ENCODE data around the gene TEX48. TPM values are rescaled to one million over a fixed set of nuclear protein-coding genes. Genes with fewer than 3 reads are reported as not detected.

Gene TEX48
- total and polyA plus RNA-seq, 2 experiments from 2014 or later: not detected

- TF ChIP-seq ZNF462 (CRISPR knock-in tag; IDR thresholded peaks at IDR 0.05) (no peak), NANOG (IDR thresholded peaks at IDR 0.05; ENCODE audit: borderline replicate concordance) (no peak)
- TF ChIP-seq, protein P1, sequence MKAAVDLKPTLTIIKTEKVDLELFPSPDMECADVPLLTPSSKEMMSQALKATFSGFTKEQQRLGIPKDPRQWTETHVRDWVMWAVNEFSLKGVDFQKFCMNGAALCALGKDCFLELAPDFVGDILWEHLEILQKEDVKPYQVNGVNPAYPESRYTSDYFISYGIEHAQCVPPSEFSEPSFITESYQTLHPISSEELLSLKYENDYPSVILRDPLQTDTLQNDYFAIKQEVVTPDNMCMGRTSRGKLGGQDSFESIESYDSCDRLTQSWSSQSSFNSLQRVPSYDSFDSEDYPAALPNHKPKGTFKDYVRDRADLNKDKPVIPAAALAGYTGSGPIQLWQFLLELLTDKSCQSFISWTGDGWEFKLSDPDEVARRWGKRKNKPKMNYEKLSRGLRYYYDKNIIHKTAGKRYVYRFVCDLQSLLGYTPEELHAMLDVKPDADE (IDR thresholded peaks at IDR 0.05): no peak
Measured at GRCh38 chr9:114656301-114656700, 25.7 kb downstream of the TEX48 start (continued).

DNA sequence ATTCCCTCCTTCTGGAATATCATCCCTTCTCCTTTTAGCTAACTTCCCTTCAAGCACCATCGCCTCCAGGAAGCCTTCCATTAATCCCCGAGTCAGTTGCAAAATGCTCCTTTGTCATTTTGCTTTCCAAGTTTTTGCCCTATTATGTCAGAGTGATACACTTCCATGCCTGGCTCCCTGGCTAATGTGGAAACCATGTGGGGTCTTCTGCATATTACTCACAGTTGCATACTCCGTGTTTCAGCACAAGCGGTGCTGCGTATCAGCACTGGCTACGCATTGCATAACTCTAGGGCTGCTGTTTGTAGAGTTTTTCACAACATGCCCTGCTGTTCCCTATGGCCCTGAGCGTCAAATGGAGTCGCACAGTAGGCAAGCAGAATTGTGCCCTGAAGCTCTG is 26.3 kb downstream of the TEX48 start:
- DNase-seq (ENCODE audit: low spot score) (no peak), ATAC-seq (no peak)
- Mint-ChIP-seq H3K27ac (no peak overlapping the region), H3K36me3 (ENCODE audit: low read depth) (no peaks in the 10 kb centered on the region; the same call in 2 of the 3 replicates), H3K27me3 (ENCODE audit: insufficient read depth, low read depth, poor library complexity) (peaks cover 4% of the 10 kb centered on the region), H3K4me3 (no peak overlapping the region), H3K9me3 (no peaks in the 10 kb centered on the region), H3K4me1 (peaks cover 12% of the 10 kb centered on the region)
- H3K4me1 ChIP-seq (ENCODE audit: insufficient read depth): peaks cover 4% of the 10 kb centered on the region; the same call in 1 of the 2 replicates
- H3F3A ChIP-seq (replicated peaks; ENCODE audit: low read depth): no peaks in the 10 kb centered on the region
- H3K27me3 ChIP-seq (ENCODE audit: insufficient read depth): no peaks in the 10 kb centered on the region
- no peaks in the 10 kb centered on the region for H3K79me2 ChIP-seq (replicated peaks; ENCODE audit: insufficient read depth)
- H3K4me3 ChIP-seq: no peak overlapping the region
- no peak overlapping the region for H2AFZ ChIP-seq
- no peak overlapping the region for H3K4me2 ChIP-seq
- no peaks in the 10 kb centered on the region for H3K36me3 ChIP-seq (ENCODE audit: insufficient read depth)
- no peaks in the 10 kb centered on the region; the same call in 1 of the 2 replicates for H4K20me1 ChIP-seq (replicated peaks; ENCODE audit: insufficient read depth)
- no peak overlapping the region for H3K27ac ChIP-seq (ENCODE audit: low read depth)
- TF ChIP-seq CREB1 (CRISPR knock-in tag; IDR thresholded peaks at IDR 0.05; ENCODE audit: low read depth) (no peak), CTCF (conservative IDR thresholded peaks at IDR 0.05; ENCODE audit: low read depth in 2 of 2) (no peak), EZH2phosphoT487 (IDR thresholded peaks at IDR 0.05; ENCODE audit: unreplicated experiment) (no peak), JUNB (IDR thresholded peaks at IDR 0.05; ENCODE audit: unreplicated experiment) (no peak), POLR2AphosphoS5 (IDR thresholded peaks at IDR 0.05; ENCODE audit: low read depth) (no peak), EZH2 (IDR thresholded peaks at IDR 0.05; ENCODE audit: low read depth, unreplicated experiment) (no peak), ZNF114 (CRISPR knock-in tag; IDR thresholded peaks at IDR 0.05) (no peak), NANOG (IDR thresholded peaks at IDR 0.05; ENCODE audit: borderline replicate concordance) (no peak)
- TF ChIP-seq, protein P1 (IDR thresholded peaks at IDR 0.05): no peak
- TF ChIP-seq, protein P2, sequence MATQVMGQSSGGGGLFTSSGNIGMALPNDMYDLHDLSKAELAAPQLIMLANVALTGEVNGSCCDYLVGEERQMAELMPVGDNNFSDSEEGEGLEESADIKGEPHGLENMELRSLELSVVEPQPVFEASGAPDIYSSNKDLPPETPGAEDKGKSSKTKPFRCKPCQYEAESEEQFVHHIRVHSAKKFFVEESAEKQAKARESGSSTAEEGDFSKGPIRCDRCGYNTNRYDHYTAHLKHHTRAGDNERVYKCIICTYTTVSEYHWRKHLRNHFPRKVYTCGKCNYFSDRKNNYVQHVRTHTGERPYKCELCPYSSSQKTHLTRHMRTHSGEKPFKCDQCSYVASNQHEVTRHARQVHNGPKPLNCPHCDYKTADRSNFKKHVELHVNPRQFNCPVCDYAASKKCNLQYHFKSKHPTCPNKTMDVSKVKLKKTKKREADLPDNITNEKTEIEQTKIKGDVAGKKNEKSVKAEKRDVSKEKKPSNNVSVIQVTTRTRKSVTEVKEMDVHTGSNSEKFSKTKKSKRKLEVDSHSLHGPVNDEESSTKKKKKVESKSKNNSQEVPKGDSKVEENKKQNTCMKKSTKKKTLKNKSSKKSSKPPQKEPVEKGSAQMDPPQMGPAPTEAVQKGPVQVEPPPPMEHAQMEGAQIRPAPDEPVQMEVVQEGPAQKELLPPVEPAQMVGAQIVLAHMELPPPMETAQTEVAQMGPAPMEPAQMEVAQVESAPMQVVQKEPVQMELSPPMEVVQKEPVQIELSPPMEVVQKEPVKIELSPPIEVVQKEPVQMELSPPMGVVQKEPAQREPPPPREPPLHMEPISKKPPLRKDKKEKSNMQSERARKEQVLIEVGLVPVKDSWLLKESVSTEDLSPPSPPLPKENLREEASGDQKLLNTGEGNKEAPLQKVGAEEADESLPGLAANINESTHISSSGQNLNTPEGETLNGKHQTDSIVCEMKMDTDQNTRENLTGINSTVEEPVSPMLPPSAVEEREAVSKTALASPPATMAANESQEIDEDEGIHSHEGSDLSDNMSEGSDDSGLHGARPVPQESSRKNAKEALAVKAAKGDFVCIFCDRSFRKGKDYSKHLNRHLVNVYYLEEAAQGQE (IDR thresholded peaks at IDR 0.05; ENCODE audit: unreplicated experiment): no peak
- H3K9me2 ChIP-seq (ENCODE audit: insufficient read depth): no peaks in the 10 kb centered on the region
